NCI-H2227 (cell line): Measurements from ENCODE around the gene CD80.
A peak's percentile ranks its signal among the peaks of the same experiment; 100 is the strongest.
"Not testable (repeated sequence)": the region's sequence is repeated elsewhere in the genome, so short reads cannot be mapped to it uniquely, and the experiment has no call there.

Experiments used
- DNase-seq: peaks from one replicate; lab custom pipeline; 2025; ENCODE audit not compliant: unreplicated experiment; lab: John Stamatoyannopoulos, UW

CD80 gene

GRCh38 chr3:119585208-119585607 lies 25.8 kb upstream of the CD80 start:
- no peak for DNase-seq

GRCh38 chr3:119582178-119582577 lies 22.8 kb upstream of the CD80 start:
- no peak for DNase-seq

GRCh38 chr3:119580067-119580760 lies 20.8 kb upstream of the CD80 start:
- DNase-seq: peak; percentile 52

- DNase-seq: peak; percentile 72
Observed at GRCh38 chr3:119579366-119580066, 20.1 kb upstream of the CD80 start, which contains the start of gene ADPRH. Gene ADPRH, plus strand, starts transcription at chr3:119579492. Its CDS starts 2,678 bp downstream, at chr3:119582170.

- DNase-seq: no peak
Observed at GRCh38 chr3:119575507-119575906, 16.1 kb upstream of the CD80 start.

- no peak for DNase-seq
Observed at GRCh38 chr3:119571688-119572087, 12.3 kb upstream of the CD80 start.

GRCh38 chr3:119571230-119571629 lies 11.8 kb upstream of the CD80 start:
- DNase-seq: no peak

GRCh38 chr3:119570229-119570628 lies 10.8 kb upstream of the CD80 start:
- no peak for DNase-seq

- DNase-seq: no peak
Observed at GRCh38 chr3:119569156-119569555, 9.7 kb upstream of the CD80 start.

GRCh38 chr3:119563334-119563733 lies 3.9 kb upstream of the CD80 start:
- DNase-seq: not testable (repeated sequence)

GRCh38 chr3:119562307-119562961 lies 3.0 kb upstream of the CD80 start:
- no peak for DNase-seq

GRCh38 chr3:119560160-119560559 lies 746 bp upstream of the CD80 start:
- no peak for DNase-seq

GRCh38 chr3:119558626-119559317 lies 642 bp downstream of the CD80 start:
- no peak for DNase-seq

- DNase-seq: no peak
Observed at GRCh38 chr3:119557877-119558269, 1.5 kb downstream of the CD80 start.

- no peak for DNase-seq
Observed at GRCh38 chr3:119557192-119557876, 2.1 kb downstream of the CD80 start.

GRCh38 chr3:119555929-119556328 lies 3.5 kb downstream of the CD80 start:
- DNase-seq: no peak

- no peak for DNase-seq
Observed at GRCh38 chr3:119555309-119555735, 4.1 kb downstream of the CD80 start.

GRCh38 chr3:119553823-119554415 lies 5.5 kb downstream of the CD80 start:
- no peak for DNase-seq

GRCh38 chr3:119552928-119553327 lies 6.5 kb downstream of the CD80 start:
- DNase-seq: not testable (repeated sequence)

GRCh38 chr3:119551598-119551997 lies 7.8 kb downstream of the CD80 start:
- no peak for DNase-seq
